Middle frontal gyrus (tissue), 1 donor: ENCODE results near the gene HSBP1.

Source experiments
- DNase-seq: peaks from one replicate; pipeline ENCODE4 v3.0.0-alpha.2; 2015; ENCODE audit warnings: low spot score; ENCODE audit errors: extremely low spot score

The HSBP1 gene

DNA sequence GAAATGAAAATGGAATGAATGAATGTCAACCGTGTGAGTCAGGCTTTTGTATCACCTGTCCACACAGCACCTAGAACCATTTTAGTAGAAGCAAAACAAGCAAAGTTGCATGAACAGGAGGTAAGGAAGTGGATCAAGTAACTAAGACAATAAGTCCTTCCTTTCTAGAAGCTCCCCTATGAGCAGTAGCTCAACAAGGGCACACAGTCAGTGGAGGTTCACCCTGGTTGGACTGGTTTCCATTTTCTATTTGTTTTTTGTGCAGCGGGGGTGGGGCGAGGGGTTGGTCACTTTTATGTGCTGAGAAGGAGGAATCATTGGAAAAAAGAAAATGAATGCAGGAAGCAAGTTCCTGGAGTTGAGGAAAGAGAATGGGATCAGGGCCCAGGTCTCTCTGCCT, 4.0 kb upstream of the HSBP1 start:
- no peak for DNase-seq

- no peak for DNase-seq
These were observed 3.4 kb upstream of the HSBP1 start for GRCh38 chr16:83804366-83804765.

GRCh38 chr16:83806036-83806435, 1.7 kb upstream of the HSBP1 start:
- no peak for DNase-seq

DNA sequence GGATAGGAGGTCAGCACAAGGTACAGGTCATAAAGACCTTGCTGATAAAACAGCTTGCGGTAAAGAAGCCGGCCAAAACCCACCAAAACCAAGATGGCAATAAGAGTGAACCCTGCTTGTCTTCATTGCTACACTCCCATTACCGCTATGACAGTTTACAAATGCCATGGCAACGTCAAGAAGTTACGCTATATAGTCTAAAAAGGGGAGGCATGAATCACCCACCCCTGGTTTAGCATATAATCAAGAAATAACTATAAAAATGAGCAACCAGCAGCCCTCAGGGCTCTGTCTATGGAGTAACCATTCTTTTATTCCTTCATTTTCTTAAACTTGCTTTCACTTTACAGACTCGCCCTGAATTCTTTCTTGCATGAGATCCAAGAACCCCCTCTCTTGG, 1.0 kb upstream of the HSBP1 start:
- no peak for DNase-seq

- no peak for DNase-seq
These were observed 460 bp upstream of the HSBP1 start for GRCh38 chr16:83807327-83807709.

DNA sequence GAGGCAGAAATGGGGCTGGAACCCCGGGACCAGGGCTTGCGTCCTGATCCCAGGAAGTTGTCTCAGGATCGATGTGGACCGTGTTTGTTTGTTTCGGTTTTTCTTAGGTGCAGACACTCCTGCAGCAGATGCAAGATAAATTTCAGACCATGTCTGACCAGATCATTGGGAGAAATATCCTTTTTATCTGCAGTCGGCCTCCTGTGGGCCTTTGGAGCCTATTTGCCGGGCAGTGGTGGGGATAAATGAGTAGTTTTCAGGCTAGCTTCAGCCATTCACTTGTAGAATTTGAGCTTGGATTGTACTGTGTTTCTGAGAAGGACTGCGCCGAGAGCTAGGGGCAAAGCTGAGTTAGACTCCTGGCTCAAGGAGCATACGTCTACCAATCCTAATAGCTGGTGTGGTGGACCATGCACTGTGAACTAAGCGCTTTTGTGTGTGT, 816 bp downstream of the HSBP1 start:
- DNase-seq, result no peak

GRCh38 chr16:83809092-83809491, 1.3 kb downstream of the HSBP1 start:
- no peak for DNase-seq

- no peak for DNase-seq
These were observed 3.1 kb downstream of the HSBP1 start for GRCh38 chr16:83810901-83811300.

GRCh38 chr16:83813823-83814658, 6.3 kb downstream of the HSBP1 start:
- DNase-seq, result no peak

- no peak for DNase-seq
These were observed 6.8 kb downstream of the HSBP1 start for GRCh38 chr16:83814659-83814985.

- DNase-seq, result no peak
These were observed 9.2 kb downstream of the HSBP1 start for GRCh38 chr16:83817022-83817421.

- no peak for DNase-seq
These were observed 10.5 kb downstream of the HSBP1 start for GRCh38 chr16:83818276-83818675.

GRCh38 chr16:83819361-83819760, 11.6 kb downstream of the HSBP1 start:
- DNase-seq, result no peak

DNA sequence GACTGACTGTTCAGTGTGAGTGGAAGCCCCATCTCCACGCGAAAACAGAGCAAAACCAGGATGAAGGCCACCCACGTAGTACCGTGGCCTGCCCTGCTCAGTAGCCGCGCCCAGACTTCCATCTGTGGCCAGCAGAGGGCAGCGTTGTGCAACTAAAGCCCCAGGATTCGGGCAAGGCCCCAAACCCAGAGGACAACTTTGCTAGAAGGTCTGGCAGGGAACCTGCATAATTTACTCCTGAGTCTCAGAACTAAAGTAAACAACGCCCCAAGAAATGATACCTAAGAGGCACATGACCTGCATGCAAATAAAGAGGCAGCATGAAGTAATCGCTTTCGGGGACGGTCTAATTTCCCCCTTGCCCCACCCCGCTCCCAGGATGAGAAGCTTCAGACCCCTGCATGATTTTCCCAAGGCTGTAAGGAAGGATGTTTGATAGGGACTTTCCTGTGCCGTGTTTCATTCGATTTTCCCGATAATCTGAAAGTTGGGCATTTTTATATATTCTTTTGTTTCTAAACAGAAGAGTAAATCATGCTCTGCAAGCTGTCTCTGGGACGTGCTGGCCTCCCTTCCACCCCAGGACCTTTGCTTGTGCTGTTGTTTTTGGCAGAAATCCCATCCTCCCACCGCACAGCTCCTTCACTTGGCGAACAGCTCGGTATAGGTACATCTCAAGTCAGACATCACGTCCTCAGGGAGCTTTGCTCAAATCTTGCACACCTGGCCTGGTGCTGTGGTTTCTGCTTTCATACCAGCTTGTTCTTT, 18.6 kb downstream of the HSBP1 start:
- peak; percentile 60 for DNase-seq

GRCh38 chr16:83830091-83830768, 22.5 kb downstream of the HSBP1 start:
- no peak for DNase-seq

DNA sequence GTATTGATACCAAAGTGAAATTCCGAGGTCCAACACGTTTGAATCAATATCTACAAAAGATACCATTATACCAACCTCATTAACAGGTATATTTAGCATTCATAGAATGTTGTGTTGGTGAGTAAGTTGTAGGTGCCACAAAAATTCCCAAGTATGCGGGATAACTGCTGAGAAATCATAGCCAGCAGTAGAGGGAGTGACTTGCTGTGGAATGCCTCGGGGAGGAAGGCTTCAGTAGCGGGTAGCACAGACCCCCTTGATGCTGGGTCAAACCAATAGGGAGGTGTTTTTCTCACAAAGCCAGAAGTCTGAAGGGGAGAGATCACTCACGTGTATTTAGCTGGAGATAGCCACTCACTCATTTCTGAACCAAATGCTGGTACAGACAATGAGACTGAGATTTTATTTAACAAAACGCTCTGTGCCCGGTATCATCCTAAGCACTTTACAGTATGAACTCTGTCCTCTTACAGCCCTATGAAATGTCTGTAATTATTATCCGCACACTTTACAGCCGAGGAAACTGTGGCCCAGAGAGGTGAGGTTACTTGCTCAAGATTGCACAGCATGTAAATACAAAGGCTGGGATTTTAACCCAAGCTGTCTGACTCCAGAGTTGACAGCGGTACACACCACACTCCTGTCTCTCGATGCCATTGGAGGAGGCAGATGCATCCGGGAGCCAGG, 23.1 kb downstream of the HSBP1 start:
- DNase-seq, result no peak

- DNase-seq, result no peak
These were observed 23.7 kb downstream of the HSBP1 start for GRCh38 chr16:83831456-83831987.

GRCh38 chr16:83833921-83834320, 26.1 kb downstream of the HSBP1 start:
- no peak for DNase-seq

- no peak for DNase-seq
These were observed 28.1 kb downstream of the HSBP1 start for GRCh38 chr16:83835586-83836566.

DNA sequence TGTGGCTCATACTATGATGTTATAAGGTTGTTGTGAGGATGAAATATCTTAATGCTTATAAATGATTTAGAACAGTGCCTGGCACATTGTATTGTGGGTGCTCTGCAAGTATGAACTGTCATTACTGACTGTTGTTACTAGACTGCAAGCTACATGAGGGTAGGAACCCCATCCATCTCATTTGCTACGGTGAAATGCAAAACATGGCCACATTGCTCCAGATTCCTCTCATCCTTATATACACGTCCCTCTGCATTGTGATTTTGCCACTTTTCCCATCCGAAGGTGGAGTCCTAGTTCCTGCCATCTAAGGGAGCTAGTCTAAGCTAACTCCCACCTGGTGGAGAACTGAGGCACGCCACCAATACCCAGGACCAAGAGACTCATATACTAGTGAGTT, 29.8 kb downstream of the HSBP1 start:
- DNase-seq, result no peak
